ENCODE measurements around the gene KCNK13. TPM values are rescaled to one million over a fixed set of nuclear protein-coding genes. Genes with fewer than 3 reads are reported as not detected.
"Not testable (repeated sequence)": the region's sequence is repeated elsewhere in the genome, so short reads cannot be mapped to it uniquely, and the experiment has no call there.

The KCNK13 gene
- polyA plus RNA-seq, 4 donors, result 0.18 to 0.38 (median 0.24) TPM

- DNase-seq (ENCODE audit: low read depth in 4 of 4, low spot score in 3 of 4), result peak in 1 of 4 donors; percentile 57
Measured at GRCh38 chr14:90060312-90060964, 1.4 kb upstream of the KCNK13 start.

GRCh38 chr14:90060965-90061684 lies 669 bp upstream of the KCNK13 start:
- DNase-seq (ENCODE audit: low read depth in 4 of 4, low spot score in 3 of 4), result no peak

GRCh38 chr14:90062127-90062794 lies 467 bp downstream of the KCNK13 start:
- no peak for DNase-seq (ENCODE audit: low read depth in 4 of 4, low spot score in 3 of 4)

DNA sequence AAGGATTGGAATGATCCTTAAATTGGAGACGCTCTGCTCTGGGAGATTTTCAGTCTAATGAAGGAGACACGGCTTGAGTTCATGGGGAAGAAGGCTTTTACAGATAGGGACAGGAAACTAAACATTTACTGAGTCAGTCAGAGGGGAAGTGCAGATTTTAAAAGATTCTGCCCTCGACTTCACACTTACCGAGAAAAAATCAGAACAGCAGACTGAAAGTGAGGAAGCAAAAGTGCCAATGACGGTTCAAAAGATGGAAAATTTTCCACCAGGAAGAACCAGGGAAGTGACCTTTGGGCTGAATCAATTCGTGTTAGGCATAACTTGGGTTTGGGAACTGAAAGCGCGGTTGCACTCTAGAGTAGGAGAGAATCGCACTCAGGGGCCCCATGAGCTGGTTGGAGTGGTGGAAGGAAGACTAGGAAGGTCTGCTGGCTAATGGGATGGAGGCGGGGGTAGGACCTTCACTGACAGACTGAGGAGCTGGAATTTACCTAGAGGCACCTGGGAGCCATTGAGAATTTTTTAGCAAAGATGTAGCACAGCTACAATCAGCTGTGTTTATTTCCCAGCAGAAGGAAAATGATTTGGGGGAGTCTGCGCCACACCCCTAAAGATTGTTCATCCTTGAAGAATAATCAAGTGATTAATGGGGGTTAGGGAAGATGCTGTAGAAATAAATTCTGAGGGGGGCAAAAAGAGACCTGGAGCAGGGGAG lies 1.2 kb downstream of the KCNK13 start:
- DNase-seq (ENCODE audit: low read depth in 4 of 4, low spot score in 3 of 4), result no peak

GRCh38 chr14:90072350-90072749 lies 10.6 kb downstream of the KCNK13 start:
- no peak for DNase-seq (ENCODE audit: low read depth in 4 of 4, low spot score in 3 of 4)

DNA sequence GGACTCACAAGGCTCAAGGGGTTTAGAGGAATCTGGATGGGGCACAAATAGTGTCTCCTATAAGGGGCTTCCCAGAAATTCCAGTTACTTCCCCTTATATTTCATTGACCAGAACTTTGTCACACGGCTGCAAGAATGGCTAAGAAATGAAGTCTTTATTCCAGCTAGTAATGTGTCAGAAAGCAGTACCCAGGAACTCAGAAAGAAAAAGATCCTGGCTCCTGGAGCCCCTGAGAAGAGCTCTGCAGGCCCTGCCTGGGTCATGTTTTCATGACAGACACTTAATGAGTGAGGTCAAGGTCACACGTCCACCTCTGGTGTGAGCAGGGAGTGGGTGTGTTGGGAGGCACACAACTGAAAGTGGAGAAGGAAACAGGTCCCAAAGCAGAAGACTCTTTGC lies 17.8 kb downstream of the KCNK13 start:
- no peak for DNase-seq (ENCODE audit: low read depth in 4 of 4, low spot score in 3 of 4)

DNA sequence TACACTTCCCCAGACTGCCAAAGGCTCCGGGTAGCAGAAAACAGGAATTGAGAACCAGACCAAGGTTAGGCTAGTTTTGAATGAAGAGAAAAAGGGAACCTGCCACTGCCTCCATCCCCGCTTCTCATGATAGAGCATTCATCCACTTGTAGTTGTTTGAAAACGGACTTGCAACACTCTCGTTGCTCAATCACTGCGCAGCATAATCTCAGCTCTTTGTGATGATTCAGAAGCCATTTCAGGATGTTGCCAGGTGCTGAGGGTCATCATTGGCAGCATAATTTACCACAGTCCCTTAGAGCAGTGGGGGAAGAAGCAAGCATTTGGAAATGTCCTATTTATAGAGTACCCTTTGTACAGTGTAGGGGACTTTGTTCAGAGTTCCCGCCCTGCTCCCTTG lies 25.6 kb downstream of the KCNK13 start:
- no peak for DNase-seq (ENCODE audit: low read depth in 4 of 4, low spot score in 3 of 4)

DNA sequence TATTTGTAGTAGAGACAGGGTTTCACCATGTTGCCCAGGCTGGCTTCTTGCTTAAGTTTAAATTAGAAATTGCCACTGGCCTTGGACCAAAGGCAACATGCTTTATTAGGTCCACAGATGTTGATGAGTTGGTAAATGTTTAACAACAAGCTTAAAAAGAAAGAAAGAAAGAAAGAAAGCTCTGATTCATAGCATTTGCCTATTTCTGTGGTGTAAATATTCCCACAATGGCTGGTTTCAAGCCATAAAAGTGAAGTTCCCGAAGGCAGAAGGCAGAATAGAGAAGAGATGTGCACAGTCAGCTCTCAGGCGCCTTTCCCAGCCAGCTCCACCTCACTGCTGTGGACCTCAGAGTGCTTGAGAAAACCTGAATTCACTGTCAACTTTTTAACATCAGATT lies 26.4 kb downstream of the KCNK13 start:
- DNase-seq (ENCODE audit: low read depth in 4 of 4, low spot score in 3 of 4), result no peak

GRCh38 chr14:90089486-90089885 lies 27.7 kb downstream of the KCNK13 start:
- DNase-seq (ENCODE audit: low read depth in 4 of 4, low spot score in 3 of 4), result not testable (repeated sequence)

GRCh38 chr14:90091393-90091792 lies 29.6 kb downstream of the KCNK13 start:
- DNase-seq (ENCODE audit: low read depth in 4 of 4, low spot score in 3 of 4), result peak; percentile 12 to 36 (median 26)

- no peak for DNase-seq (ENCODE audit: low read depth in 4 of 4, low spot score in 3 of 4)
Measured at GRCh38 chr14:90093942-90094595, 32.3 kb downstream of the KCNK13 start.

DNA sequence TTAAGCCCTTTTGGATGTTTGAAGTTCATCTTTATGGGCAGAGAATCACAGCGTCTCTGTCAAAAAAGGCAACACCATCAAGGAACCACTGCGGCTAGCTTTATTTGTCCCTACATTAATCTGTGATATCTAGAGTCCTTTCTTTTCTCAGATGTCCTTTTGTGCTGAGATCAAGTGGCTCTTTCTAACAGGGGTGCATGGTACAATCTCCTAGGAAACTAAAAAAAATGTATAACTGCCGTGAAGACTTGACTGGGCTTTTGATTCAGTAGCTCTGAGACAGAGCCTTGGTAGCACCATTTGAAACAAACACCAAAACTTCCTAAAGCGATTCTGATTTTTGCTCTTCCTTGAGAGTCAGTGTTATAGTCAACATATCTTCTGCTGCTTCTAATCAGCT lies 33.3 kb downstream of the KCNK13 start:
- no peak for DNase-seq (ENCODE audit: low read depth in 4 of 4, low spot score in 3 of 4)

DNA sequence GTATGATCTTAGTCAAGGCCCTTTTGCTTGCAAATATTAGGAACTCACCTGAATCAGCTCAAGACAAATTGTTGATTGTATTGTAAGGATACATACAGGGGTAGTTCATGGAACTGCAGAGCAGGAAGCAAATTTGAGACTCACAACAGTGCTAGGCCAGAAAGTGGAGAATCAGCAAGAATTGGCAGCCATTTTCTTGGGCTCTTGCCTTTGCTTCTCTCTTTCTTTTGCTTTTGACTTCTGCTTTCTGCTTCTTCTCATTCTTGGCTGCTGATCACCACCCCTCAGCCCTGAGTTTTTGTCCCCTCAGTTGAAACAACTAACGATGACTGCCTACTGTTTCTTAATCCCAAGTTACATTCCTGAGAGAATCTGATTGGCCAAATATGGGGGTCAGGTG lies 34.8 kb downstream of the KCNK13 start:
- no peak for DNase-seq (ENCODE audit: low read depth in 4 of 4, low spot score in 3 of 4)

DNA sequence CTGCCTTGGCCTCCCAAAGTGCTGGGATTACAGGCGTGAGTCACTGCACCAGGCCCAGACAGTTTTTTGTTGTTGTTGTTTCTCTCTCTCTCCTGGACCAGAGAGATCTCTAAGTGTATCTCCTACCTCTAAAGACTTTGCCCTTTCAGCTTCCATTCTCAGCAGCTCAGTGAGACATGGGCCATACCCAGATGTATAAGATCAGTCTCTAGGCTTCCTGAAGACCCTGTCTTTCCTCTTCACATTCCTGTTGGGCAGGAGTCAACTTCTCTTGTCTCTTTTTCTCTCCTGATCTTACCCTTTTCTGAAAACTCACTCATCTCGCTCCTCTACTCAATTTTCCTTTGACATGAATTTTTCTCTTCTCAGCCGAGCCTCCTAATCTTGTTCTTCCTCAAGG lies 42.0 kb downstream of the KCNK13 start:
- DNase-seq (ENCODE audit: low read depth in 4 of 4, low spot score in 3 of 4), result no peak

DNA sequence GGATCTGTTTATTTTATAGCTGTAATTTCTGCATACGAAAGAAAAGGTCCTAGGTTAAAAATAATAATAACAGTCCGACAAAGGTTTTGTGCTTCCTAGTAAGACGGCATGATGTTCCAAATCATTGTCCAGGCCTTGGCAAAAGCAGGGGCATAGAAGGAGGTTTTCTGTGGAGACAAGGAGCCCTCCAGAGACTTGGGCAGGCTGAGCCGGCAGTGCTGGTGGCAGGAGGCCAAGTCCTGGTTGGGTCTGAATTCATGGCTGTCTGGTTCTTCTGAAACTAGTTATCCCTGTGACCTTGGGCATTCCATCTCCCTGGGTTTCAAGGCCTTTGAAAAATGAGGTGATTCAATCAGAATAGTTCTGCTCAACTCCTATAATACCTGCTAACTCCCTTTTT lies 44.0 kb downstream of the KCNK13 start:
- no peak for DNase-seq (ENCODE audit: low read depth in 4 of 4, low spot score in 3 of 4)

DNA sequence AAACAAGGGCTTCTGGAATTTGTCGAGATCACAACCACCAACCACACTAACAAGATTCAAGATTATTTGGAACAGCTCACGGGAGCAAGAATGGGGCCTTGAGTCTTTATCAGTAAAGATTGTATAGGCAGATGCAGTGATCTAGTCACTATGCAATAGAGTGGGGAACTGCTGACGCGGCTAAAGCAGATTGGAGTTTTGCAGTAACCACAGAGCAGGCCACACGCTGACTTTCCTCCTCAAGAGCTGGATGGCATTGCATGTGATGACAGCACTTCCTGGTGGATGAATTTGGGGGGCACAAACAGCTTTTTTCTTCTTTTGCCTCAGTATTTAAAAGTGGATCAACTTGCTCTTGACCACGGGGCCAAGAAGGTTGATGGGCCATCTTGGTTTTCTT lies 46.0 kb downstream of the KCNK13 start:
- DNase-seq (ENCODE audit: low read depth in 4 of 4, low spot score in 3 of 4), result no peak

DNA sequence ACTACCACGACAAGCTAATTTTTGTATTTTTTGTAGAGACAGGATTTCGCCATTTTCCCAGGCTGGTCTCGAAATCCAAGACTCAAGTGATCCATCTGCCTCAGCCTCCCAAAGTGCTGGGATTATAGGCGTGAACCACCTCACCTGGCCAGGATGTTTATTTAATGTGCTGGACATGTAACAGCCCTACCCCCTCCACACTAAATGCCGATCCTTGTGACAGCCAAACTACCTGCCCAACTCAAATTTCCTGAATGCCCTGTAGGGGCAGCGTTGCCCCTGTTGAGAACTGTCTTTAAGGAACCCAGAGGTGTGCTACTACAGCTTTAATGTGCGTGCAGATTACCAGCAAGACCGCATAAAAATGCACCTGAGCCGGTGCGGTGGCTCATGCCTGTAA lies 48.1 kb downstream of the KCNK13 start:
- no peak for DNase-seq (ENCODE audit: low read depth in 4 of 4, low spot score in 3 of 4)

DNA sequence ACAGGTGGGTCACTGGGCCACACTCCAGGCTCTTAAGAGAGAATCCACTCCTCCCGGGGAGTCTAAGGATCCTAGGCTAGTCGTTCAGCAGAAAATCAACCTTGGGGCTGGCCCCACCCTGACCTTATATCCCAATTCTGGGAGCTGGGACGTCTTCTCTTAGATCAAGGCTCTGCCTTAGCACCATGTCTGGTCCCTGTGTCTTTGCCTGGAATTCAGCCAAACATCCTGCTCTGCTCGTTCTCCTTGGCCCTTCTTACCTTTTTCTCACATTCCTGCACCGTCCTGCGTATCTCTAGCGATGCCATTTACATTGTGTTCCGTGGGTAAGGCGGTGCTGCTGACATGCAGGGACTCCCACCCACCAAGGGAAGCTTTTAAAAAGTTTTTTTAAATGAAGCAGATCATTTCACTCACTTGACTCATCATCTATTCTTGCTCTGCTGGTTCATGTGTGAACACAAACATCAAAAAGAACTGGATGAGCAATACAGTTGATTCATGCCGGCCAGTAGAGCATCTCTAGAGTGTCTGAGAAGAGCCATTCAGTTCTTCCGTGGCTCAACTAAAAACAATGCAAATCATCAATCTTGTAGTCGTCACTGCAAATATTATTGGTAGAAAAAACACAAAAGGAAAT lies 50.2 kb downstream of the KCNK13 start:
- no peak for DNase-seq (ENCODE audit: low read depth in 4 of 4, low spot score in 3 of 4)

GRCh38 chr14:90114554-90114953 lies 52.8 kb downstream of the KCNK13 start:
- DNase-seq (ENCODE audit: low read depth in 4 of 4, low spot score in 3 of 4), result no peak

DNA sequence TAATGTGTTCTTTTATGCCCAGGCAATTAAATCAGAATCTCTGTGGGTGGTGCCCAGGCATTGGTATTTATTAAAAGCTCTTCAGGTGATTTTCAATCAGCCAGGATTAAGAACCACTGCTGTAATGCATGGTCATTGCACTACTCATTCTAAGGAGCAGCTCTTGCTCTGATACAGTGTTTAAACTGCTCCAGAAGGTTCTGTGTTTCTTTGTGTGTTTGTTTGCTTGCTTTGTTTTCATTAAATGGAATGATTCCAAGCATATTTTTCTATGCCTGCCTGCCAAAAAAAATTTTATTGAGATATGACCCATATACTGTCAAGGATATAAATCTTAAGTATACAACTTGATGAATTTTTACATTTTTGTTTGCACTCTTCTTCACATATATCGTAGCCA lies 54.0 kb downstream of the KCNK13 start:
- no peak for DNase-seq (ENCODE audit: low read depth in 4 of 4, low spot score in 3 of 4)

All from right renal pelvis (tissue), 4 donors.